Lower leg skin (tissue), 4 donors: ENCODE data around the gene RTF2. TPM values are rescaled to one million over a fixed set of nuclear protein-coding genes. Genes with fewer than 3 reads are reported as not detected.
"Not testable (repeated sequence)": the region's sequence is repeated elsewhere in the genome, so short reads cannot be mapped to it uniquely, and the experiment has no call there.

Source experiments
- DNase-seq, 2 donors: peaks; one replicate each; pipeline ENCODE4 v3.0.0-alpha.2; 2019; ENCODE audit warnings: low spot score in 2 of 2
- H3K4me3 ChIP-seq: fragments of 200-600 bp; sonication (generic); 2 replicates; pipeline ENCODE4 v1.5.1; 2017; ENCODE audit warnings: mild to moderate bottlenecking, low read depth; ENCODE audit not compliant: poor library complexity, severe bottlenecking
- CTCF ChIP-seq, 3 donors: fragments of 450-650 bp; IDR thresholded peaks; one replicate each; pipeline ENCODE4 v1.5.1; 2016; ENCODE audit warnings: antibody characterized with exemption in 3 of 3, mild to moderate bottlenecking in 3 of 3, moderate library complexity in 2 of 3
- POLR2A ChIP-seq, 2 donors: fragments of 450-650 bp; IDR thresholded peaks; one replicate each; pipeline ENCODE4 v1.6.1; 2016 to 2017; ENCODE audit warnings: antibody characterized with exemption in 2 of 2, mild to moderate bottlenecking in 1 of 2, moderate library complexity in 1 of 2
- WGBS, 2 donors: methylation state at CpG; one replicate each; pipeline ENCODE4 v1.1.5; 2018; 5-methylcytosine and 5-hydroxymethylcytosine counted together
- intact Hi-C: fragments of 100-400 bp; cut with DNase I; formaldehyde crosslinking; loops from one replicate; pipeline ENCODE4 v1.15.0; 2023; ENCODE audit warnings: low total_unique reads
- total RNA-seq, 4 donors: library from RNA; depleted of rRNA; stranded (reverse); fragments of >200 nt; gene quantifications; one replicate each; pipeline ENCODE4 v1.1.0, GENCODE V29; 2016

Gene RTF2
- total RNA-seq, 4 donors from 2014 or later: 37.0 to 57.8 (median 47.9) TPM

- peak in 1 of 2 donors; percentile 39 for DNase-seq
Observed at GRCh38 chr20:56517641-56518040, 49.2 kb downstream of the RTF2 start.

GRCh38 chr20:56518126-56518525 is 49.7 kb downstream of the RTF2 start:
- WGBS, 2 donors: 98% methylated on average over 14 of the region's 14 CpGs
- TF ChIP-seq CTCF (IDR thresholded peaks at IDR 0.05): no peak
- no peak for TF ChIP-seq POLR2A (IDR thresholded peaks at IDR 0.05)
- DNase-seq: peak in 1 of 2 donors; percentile 28
- H3K4me3 ChIP-seq: no peak overlapping the region
- intact Hi-C loops: no loop called here

More at GRCh38 chr20:56517641-56518040, 49.2 kb downstream of the RTF2 start:
- WGBS, 2 donors: 89 to 91% methylated on average over 8 of the region's 8 CpGs
- no peak overlapping the region for H3K4me3 ChIP-seq
- TF ChIP-seq POLR2A (IDR thresholded peaks at IDR 0.05) (no peak), CTCF (IDR thresholded peaks at IDR 0.05) (no peak)
- intact Hi-C loops: no loop called here

GRCh38 chr20:56518721-56519398 is 50.4 kb downstream of the RTF2 start:
- no peak for TF ChIP-seq POLR2A (IDR thresholded peaks at IDR 0.05)
- TF ChIP-seq CTCF (IDR thresholded peaks at IDR 0.05): no peak
- DNase-seq: peak in 1 of 2 donors; percentile 15
- 94 to 96% methylated on average over 10 of the region's 10 CpGs for WGBS, 2 donors
- no peak overlapping the region for H3K4me3 ChIP-seq
- intact Hi-C loops: no loop called here

GRCh38 chr20:56519551-56519950 is 51.1 kb downstream of the RTF2 start:
- WGBS, 2 donors: 98 to 100% methylated on average over 10 of the region's 10 CpGs
- DNase-seq: peak in 1 of 2 donors; percentile 45
- no peak overlapping the region for H3K4me3 ChIP-seq
- TF ChIP-seq POLR2A (IDR thresholded peaks at IDR 0.05) (no peak), CTCF (IDR thresholded peaks at IDR 0.05) (no peak)
- intact Hi-C loops: no loop called here

GRCh38 chr20:56520180-56520579 is 51.8 kb downstream of the RTF2 start:
- 97 to 98% methylated on average over 10 of the region's 10 CpGs for WGBS, 2 donors
- peak in 1 of 2 donors; percentile 62 for DNase-seq
- TF ChIP-seq POLR2A (IDR thresholded peaks at IDR 0.05): no peak
- TF ChIP-seq CTCF (IDR thresholded peaks at IDR 0.05): no peak
- intact Hi-C loops: no loop called here
- H3K4me3 ChIP-seq: no peak overlapping the region

GRCh38 chr20:56520746-56521354 is 52.4 kb downstream of the RTF2 start:
- intact Hi-C loops, DNase-seq, H3K4me3 ChIP-seq: not testable (repeated sequence)
- WGBS, 2 donors: 93 to 95% methylated on average over 13 of the region's 13 CpGs
